OCI-LY7 (cell line): ENCODE data around the gene S100A2. TPM values are rescaled to one million over a fixed set of nuclear protein-coding genes. Genes with fewer than 3 reads are reported as not detected.
"Not testable (repeated sequence)": the region's sequence is repeated elsewhere in the genome, so short reads cannot be mapped to it uniquely, and the experiment has no call there.

Experiments used
- BruUV-seq: library from RNA; stranded (reverse); fragments of 400-500 nt; replicated peaks from 2 replicates; lab custom pipeline; 2021; lab: Mats Ljungman, UMichigan
- CTCF ChIA-PET: fragments of 300-600 bp; sonication (Branson Sonifier 250); formaldehyde crosslinking; loops from one replicate; lab custom pipeline; 2022; ENCODE audit warnings: antibody characterized with exemption; ENCODE audit not compliant: unreplicated experiment; lab: Charles Lee
- POLR2A ChIA-PET: fragments of 300-600 bp; sonication (Branson Sonifier 250); formaldehyde crosslinking; loops from one replicate; lab custom pipeline; 2022; ENCODE audit warnings: antibody characterized with exemption; lab: Charles Lee
- DNase-seq: peaks from one replicate; pipeline ENCODE4 v3.0.0-alpha.2; 2015; ENCODE audit warnings: low spot score
- H2AFZ ChIP-seq: fragments of 200-600 bp; sonication (generic), shearing (Covaris generic); 2 replicates; pipeline ENCODE4 v1.6.1; 2014; ENCODE audit warnings: mild to moderate bottlenecking, antibody characterized with exemption, low read length, moderate library complexity
- H3K27ac ChIP-seq: fragments of 200-600 bp; sonication (generic); 2 replicates; pipeline ENCODE4 v1.5.1; 2014; ENCODE audit warnings: mixed run types, low read depth, mild to moderate bottlenecking, moderate library complexity, low read length, inconsistent platforms; ENCODE audit not compliant: poor library complexity, severe bottlenecking
- H3K36me3 ChIP-seq: fragments of 200-600 bp; sonication (generic); 2 replicates; pipeline ENCODE4 v1.6.1; 2014; ENCODE audit warnings: mild to moderate bottlenecking, antibody characterized with exemption, low read length, moderate library complexity, mixed read lengths; ENCODE audit not compliant: insufficient read depth
- H3K4me1 ChIP-seq: fragments of 200-600 bp; sonication (generic); 2 replicates; pipeline ENCODE4 v1.5.1; 2014; ENCODE audit warnings: mild to moderate bottlenecking, low read length; ENCODE audit not compliant: insufficient read depth, poor library complexity, severe bottlenecking
- H3K4me2 ChIP-seq: fragments of 200-600 bp; sonication (generic); 2 replicates; pipeline ENCODE4 v1.6.1; 2014; ENCODE audit warnings: mild to moderate bottlenecking, low read length
- H3K4me3 ChIP-seq: fragments of 200-600 bp; sonication (generic); 2 replicates; pipeline ENCODE4 v1.5.1; 2014; ENCODE audit warnings: mild to moderate bottlenecking, low read depth, low read length; ENCODE audit not compliant: poor library complexity, severe bottlenecking
- H3K79me2 ChIP-seq: fragments of 200-600 bp; sonication (generic); 2 replicates; pipeline ENCODE4 v1.6.1; 2016; ENCODE audit warnings: low read depth, mild to moderate bottlenecking, low read length, moderate library complexity, mixed read lengths; ENCODE audit not compliant: insufficient read depth
- H3K9me2 ChIP-seq: fragments of 200-600 bp; sonication (generic); 2 replicates; pipeline ENCODE4 v1.6.1; 2016; ENCODE audit warnings: mild to moderate bottlenecking, low read length, mixed read lengths; ENCODE audit not compliant: insufficient read depth
- H3K9me3 ChIP-seq: fragments of 200-600 bp; sonication (generic); 2 replicates; pipeline ENCODE4 v1.6.1; 2014; ENCODE audit warnings: mild to moderate bottlenecking, mixed run types, low read length, mixed read lengths
- H4K20me1 ChIP-seq: fragments of 200-600 bp; sonication (generic); 2 replicates; pipeline ENCODE4 v1.6.1; 2014; ENCODE audit warnings: mild to moderate bottlenecking, antibody characterized with exemption, low read length, moderate library complexity, mixed read lengths; ENCODE audit not compliant: insufficient read depth
- CTCF ChIP-seq: fragments of 200-600 bp; sonication (generic); conservative IDR thresholded peaks from 2 replicates; pipeline ENCODE4 v1.5.1; 2014; ENCODE audit warnings: mild to moderate bottlenecking, antibody characterized with exemption, low read length, moderate library complexity, mixed read lengths
- EZH2phosphoT487 ChIP-seq: fragments of 200-600 bp; sonication (generic); IDR thresholded peaks from 2 replicates; pipeline ENCODE4 v1.6.1; 2018; ENCODE audit warnings: low read depth, borderline replicate concordance, mild to moderate bottlenecking, mixed run types, antibody characterized with exemption, low read length, moderate library complexity, mixed read lengths
- intact Hi-C: fragments of 100-400 bp; cut with micrococcal nuclease; formaldehyde crosslinking; loops from one replicate; pipeline ENCODE4 v1.10.0; 2022; ENCODE audit not compliant: unreplicated experiment
- total RNA-seq, 2 experiments: library from RNA; depleted of rRNA in 1 of 2; stranded (reverse); fragments of >200 nt in 1 of 2; shearing (Covaris generic) in 1 of 2; gene quantifications; 2 replicates each; pipeline ENCODE4 v1.2.3, GENCODE V29; 2014 to 2022

Gene S100A2
- total RNA-seq, 2 experiments from 2014 or later = 1.4 TPM; not detected in 1

- POLR2A ChIA-PET = interaction anchor here (0.6 kb wide), 1 partner anchor 65 kb away, joined by 3 read pairs; no protein-coding TSS in a partner anchor
- intact Hi-C loops = no loop called here
- H3K4me2 ChIP-seq = no peak overlapping the region
- H3K4me3 ChIP-seq = no peak overlapping the region
- H3K36me3 ChIP-seq = no peaks in the 10 kb centered on the region
- H3K9me2 ChIP-seq = no peaks in the 10 kb centered on the region
- no peak for TF ChIP-seq CTCF
- TF ChIP-seq EZH2phosphoT487 = no peak
- CTCF ChIA-PET = no interaction called here
- H3K9me3 ChIP-seq = no peaks in the 10 kb centered on the region
- DNase-seq = no peak
- H3K27ac ChIP-seq = no peak overlapping the region
- H3K79me2 ChIP-seq = no peaks in the 10 kb centered on the region
- H4K20me1 ChIP-seq = no peaks in the 10 kb centered on the region
- H2AFZ ChIP-seq = no peak overlapping the region
- H3K4me1 ChIP-seq = peaks cover 4% of the 10 kb centered on the region
- no TSS peak for BruUV-seq
These were observed 1.0 kb upstream of the S100A2 start for GRCh38 chr1:153566414-153567371.

DNA sequence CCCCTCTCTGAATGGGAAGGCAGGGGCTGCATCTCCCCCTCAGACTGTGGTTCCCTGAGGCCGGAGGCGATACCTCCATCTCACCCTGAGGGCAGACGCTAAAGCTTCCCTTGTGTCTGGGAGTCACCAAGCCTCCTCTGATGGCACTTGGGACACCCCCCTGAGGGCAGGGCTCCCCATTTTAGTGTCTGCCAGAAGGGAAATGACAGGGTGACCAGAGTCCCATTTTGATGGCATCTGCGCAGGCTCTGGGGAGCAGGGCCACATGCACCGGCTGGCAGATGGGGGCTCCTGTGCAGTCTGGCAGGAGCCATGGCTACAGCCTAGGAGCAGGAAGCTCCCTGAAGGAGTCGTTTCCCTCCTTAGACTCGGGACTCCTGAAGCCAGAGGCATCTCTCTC is 1.7 kb downstream of the S100A2 start:
- no peaks in the 10 kb centered on the region for H4K20me1 ChIP-seq
- no peaks in the 10 kb centered on the region for H3K9me2 ChIP-seq
- POLR2A ChIA-PET = no interaction called here
- H3K9me3 ChIP-seq = no peaks in the 10 kb centered on the region
- no peak overlapping the region for H3K4me2 ChIP-seq
- H2AFZ ChIP-seq = no peak overlapping the region
- CTCF ChIA-PET = interaction anchor here (1.2 kb wide), 1 partner anchor 35 kb away, joined by 3 read pairs; no protein-coding TSS in a partner anchor
- H3K4me3 ChIP-seq = no peak overlapping the region
- no peaks in the 10 kb centered on the region for H3K79me2 ChIP-seq
- no peak overlapping the region for H3K27ac ChIP-seq
- H3K36me3 ChIP-seq = no peaks in the 10 kb centered on the region
- no TSS peak for BruUV-seq
- no peak for DNase-seq
- intact Hi-C loops = no loop called here
- TF ChIP-seq EZH2phosphoT487 = no peak
- no peak for TF ChIP-seq CTCF
- H3K4me1 ChIP-seq = peaks cover 4% of the 10 kb centered on the region

DNA sequence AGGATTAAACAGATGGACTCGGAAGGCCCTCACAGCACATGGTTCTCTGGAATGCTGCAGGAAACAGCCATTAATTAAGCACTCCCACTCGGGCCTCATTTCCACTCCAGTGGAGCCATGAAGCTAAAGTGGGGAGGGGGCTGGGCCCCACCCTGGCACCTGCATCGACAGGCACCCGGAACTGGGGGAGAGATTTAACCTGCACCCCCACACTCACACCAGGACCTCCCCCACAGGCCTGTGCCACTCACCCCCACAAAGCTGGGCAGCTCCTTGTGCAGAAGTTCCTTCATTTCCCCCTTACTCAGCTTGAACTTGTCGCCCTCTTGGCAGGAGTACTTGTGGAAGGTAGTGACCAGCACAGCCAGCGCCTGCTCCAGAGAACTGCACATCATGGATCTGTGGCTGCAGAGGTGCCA is 2.2 kb downstream of the S100A2 start:
- Histone ChIP-seq H3K4me2 (no peak overlapping the region), H3K27ac (no peak overlapping the region), H4K20me1 (no peaks in the 10 kb centered on the region), H3K36me3 (no peaks in the 10 kb centered on the region), H3K9me3 (no peaks in the 10 kb centered on the region), H3K4me3 (no peak overlapping the region), H2AFZ (no peak overlapping the region), H3K9me2 (no peaks in the 10 kb centered on the region), H3K79me2 (no peaks in the 10 kb centered on the region), H3K4me1 (no peaks in the 10 kb centered on the region)
- DNase-seq = no peak
- no TSS peak for BruUV-seq
- TF ChIP-seq EZH2phosphoT487 (no peak), CTCF (no peak)
- ChIA-PET CTCF (interaction anchor here (1.2 kb wide), 1 partner anchor 36 kb away, joined by 3 read pairs; no protein-coding TSS in a partner anchor), POLR2A (no interaction called here)
- intact Hi-C loops = no loop called here

GRCh38 chr1:153562021-153562420 is 3.6 kb downstream of the S100A2 start:
- POLR2A ChIA-PET, H3K79me2 ChIP-seq, H3K4me2 ChIP-seq, H3K9me3 ChIP-seq, DNase-seq, intact Hi-C loops, H3K4me3 ChIP-seq, BruUV-seq, H3K4me1 ChIP-seq, H3K36me3 ChIP-seq, H2AFZ ChIP-seq, H3K9me2 ChIP-seq, CTCF ChIA-PET, H4K20me1 ChIP-seq, H3K27ac ChIP-seq: not testable (repeated sequence)
